ENCODE measurements around the gene MTFP1.

The MTFP1 gene

DNA sequence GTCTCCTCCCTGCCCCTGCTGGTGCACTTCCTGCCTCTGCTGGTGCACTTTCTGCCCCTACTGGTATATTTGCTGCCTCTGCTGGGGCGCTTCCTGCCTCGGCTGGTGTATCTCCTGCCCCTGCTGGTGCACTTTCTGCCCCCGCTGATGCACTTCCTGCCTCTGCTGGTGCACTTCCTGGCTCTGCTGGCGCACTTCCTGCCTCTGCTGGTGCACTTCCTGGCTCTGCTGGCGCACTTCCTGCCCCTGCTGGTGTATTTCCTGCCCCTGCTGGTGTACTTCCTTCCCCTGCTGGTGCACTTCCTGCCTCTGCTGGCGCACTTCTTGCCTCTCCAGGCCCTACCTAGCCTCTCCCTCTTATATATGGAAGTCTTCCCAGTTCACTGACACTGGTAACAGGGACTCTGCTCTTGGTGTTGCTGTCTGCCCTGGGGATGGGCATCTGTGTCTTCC is 10.1 kb downstream of the MTFP1 start:
- H3K4me3 ChIP-seq (ENCODE audit: low read length): no peak overlapping the region
- TF ChIP-seq CTCF (conservative IDR thresholded peaks at IDR 0.05; ENCODE audit: low read depth, low read length): no peak
- DNase-seq (ENCODE audit: low read depth): no peak

- DNase-seq (ENCODE audit: low read depth): no peak
- TF ChIP-seq CTCF (conservative IDR thresholded peaks at IDR 0.05; ENCODE audit: low read depth, low read length): no peak
- H3K4me3 ChIP-seq (ENCODE audit: low read length): no peak overlapping the region
Observed at GRCh38 chr22:30436196-30436595, 10.6 kb downstream of the MTFP1 start.

GRCh38 chr22:30438559-30438958 is 13.0 kb downstream of the MTFP1 start:
- no peak overlapping the region for H3K4me3 ChIP-seq (ENCODE audit: low read length)
- no peak for TF ChIP-seq CTCF (conservative IDR thresholded peaks at IDR 0.05; ENCODE audit: low read depth, low read length)
- DNase-seq (ENCODE audit: low read depth): no peak

DNA sequence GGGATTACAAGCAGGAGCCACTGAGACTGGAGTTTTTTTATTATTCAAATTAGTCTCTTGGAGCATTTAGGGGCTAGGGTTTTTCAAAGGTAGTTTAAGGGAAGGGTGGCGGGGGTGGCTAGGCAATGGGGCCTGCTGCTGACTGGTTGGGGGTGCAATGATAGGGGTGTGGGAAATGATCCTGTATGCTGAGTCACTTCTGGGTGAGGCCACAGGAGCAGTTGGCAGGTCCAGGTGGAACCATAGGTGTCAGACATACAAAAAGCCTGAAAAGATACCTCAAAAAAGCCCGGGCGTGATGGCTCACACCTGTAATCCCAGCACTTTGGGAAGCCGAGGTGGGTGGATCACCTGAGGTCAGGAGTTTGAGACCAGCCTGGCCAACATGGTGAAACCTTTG is 13.7 kb downstream of the MTFP1 start:
- TF ChIP-seq CTCF (conservative IDR thresholded peaks at IDR 0.05; ENCODE audit: low read depth, low read length): no peak
- H3K4me3 ChIP-seq (ENCODE audit: low read length): no peak overlapping the region
- DNase-seq (ENCODE audit: low read depth): no peak

DNA sequence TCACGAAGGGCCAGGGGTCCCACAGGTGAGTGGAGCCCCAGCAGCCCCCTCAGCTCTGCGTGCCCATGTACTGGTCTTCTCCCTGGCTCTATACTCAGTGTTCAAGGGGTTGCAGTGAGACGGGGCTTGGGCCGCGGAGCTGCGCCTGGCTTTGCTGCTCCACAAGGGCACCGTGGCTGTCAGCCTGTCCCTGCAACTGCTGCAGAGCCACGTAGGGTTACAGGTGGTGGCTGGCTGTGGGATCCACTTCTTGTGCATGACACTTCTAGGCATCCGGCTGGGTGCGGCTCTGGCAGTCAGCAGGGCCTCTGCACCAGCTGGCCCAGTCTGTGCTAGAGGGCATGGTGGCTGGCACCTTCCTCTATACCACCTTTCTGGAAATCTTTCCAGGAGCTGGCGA is 14.3 kb downstream of the MTFP1 start:
- H3K4me3 ChIP-seq (ENCODE audit: low read length): no peak overlapping the region
- no peak for TF ChIP-seq CTCF (conservative IDR thresholded peaks at IDR 0.05; ENCODE audit: low read depth, low read length)
- no peak for DNase-seq (ENCODE audit: low read depth)

GRCh38 chr22:30441088-30441487 is 15.5 kb downstream of the MTFP1 start:
- no peak for DNase-seq (ENCODE audit: low read depth)
- no peak for TF ChIP-seq CTCF (conservative IDR thresholded peaks at IDR 0.05; ENCODE audit: low read depth, low read length)
- no peak overlapping the region for H3K4me3 ChIP-seq (ENCODE audit: low read length)

- no peak overlapping the region for H3K4me3 ChIP-seq (ENCODE audit: low read length)
- no peak for DNase-seq (ENCODE audit: low read depth)
- TF ChIP-seq CTCF (conservative IDR thresholded peaks at IDR 0.05; ENCODE audit: low read depth, low read length): peak; percentile 81
Observed at GRCh38 chr22:30444632-30445437, 19.3 kb downstream of the MTFP1 start.

Measured in retinal pigment epithelial cell (primary cell).